ENCODE results near the gene B3GLCT.
A peak's percentile ranks its signal among the peaks of the same experiment; 100 is the strongest.

Gene B3GLCT

DNA sequence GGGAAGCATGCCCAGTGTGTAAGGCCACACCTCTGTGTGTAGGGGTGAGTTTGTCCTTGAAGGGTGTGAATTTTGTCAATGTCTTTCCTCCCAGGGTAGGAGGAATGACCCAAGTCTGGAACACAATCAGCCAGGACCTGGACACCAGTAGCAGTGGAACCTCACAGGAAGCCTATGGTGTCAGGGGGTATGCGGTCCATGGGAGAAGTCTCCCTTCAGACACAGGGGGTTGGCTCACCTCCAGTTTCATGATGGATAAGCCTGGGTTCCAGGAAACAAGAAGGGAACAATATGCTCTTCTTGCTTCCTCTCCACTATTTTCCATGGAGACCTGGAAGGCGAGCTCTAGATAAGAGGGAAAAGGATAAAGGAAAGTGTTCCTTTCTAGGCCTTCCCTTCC lies 23.9 kb downstream of the B3GLCT start:
- DNase-seq (ENCODE audit: low read depth) = no peak

DNA sequence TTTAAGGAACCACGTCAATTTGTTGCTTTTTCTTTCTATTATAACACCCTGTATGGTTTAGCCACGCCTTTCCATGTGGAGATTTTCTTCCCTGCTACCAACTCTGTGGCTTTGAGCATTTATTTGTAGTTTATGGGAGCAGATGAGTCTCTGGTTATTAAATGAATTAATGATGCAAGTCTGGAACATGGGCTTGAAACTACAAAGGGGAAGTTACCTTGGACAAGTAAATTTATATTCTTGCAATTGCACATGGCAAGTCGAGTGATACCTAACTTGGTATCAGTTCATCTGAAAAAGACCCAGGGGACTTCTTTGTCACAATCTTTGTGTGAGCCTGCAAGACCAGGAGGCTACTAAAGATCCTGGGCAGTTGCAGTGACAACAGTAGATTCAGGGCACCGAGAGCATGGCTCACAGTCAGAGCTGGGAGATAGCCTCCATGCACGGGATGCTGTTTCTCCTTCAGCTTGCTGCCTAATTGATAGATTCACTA lies 24.4 kb downstream of the B3GLCT start:
- DNase-seq (ENCODE audit: low read depth) = no peak

DNA sequence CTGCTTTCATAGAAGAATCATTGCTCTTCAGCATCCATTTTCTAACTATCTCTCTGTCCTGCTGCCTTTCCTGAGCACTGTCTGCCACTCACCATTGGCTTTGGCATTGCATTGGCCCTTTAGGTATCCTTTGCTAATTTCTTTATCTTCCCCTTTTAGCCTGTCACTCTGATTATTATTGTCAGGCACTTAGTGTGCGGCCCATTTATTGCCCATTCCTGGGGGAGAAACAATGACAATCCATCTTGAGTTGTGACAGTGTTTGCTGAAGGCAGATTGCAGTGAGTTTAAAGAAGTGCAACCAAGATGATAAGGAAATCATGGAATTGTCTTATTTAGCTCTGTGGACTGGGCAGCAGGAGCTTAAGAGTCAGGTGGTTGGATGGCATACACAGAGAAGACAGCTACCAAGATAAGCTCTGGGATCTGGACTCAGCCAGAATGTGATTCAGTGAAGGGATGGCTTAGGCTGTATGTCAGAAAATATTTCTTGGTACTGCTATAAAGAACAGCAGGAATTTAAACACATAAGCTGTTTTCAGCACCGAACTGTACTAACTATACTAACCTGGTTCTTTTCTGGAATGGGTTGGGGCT lies 25.3 kb downstream of the B3GLCT start:
- no peak for DNase-seq (ENCODE audit: low read depth)

DNA sequence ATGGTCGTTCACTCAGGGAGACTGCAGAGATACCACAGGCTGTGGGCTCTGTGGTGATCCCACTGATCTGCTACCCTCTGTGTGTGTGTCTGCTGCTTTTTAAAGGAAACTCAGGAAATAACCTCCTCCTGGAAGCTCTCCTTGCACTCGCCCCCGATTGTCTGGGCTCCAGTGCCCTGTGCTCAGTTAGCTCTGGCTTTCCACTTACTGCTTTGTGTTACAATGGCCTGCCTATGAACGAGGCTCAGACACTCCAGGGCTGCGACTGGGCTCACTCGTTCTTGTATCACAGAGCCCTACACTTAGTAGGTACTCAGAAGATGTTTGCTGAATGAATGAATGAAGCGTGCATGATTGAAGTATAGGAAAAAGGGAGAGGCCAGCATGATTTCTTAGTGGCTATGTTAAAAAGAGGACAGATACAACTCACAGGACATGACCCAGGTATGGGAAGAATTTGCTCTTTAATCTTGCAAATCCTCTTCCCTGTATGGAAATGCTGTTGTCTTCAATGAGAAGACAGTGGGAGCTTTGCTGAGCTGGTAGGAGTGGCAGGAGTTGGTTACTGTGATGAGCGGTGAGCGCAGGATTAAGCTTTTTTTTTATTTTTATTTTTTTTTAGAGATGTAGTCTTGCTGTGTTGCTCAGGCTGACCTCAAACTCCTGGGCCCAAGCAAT lies 26.4 kb downstream of the B3GLCT start:
- no peak for DNase-seq (ENCODE audit: low read depth)

DNA sequence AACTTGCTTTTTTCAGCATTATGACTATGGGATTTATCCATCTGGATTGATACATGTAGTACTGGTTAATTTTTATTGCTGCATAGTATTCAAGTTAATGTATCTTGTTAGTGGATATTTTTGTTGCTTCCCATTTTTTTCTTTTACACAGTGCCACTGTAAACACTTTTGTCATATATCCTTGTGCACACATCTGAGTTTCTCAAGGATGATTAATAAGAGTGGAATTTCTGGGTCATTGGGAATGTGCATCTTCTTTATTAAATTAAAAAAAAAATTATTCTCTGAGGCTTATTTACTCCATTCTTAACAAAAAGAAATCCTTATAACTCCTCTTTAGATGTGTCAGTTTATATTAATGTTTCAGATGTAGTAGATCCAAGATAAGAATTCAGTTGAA lies 27.3 kb downstream of the B3GLCT start:
- DNase-seq (ENCODE audit: low read depth) = no peak

DNA sequence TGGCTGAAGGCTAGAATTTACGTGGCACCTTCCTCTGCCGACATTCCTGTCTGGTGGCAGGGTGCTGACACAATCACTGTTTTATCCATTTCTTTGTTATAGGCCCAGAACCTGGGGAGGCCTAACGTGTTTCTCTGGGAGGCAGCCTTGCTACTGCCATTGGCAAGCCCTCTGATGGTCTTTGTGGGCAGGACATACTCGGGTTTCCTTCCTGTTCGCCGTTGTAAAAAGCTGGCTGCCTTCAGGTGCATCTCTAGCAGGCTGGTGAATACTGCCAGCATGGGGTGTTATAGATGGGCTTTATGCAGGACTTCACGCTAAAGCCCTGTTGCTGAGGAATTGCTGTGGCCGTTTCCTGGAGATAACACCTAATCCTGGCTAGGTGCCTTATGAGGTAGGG lies 28.1 kb downstream of the B3GLCT start:
- DNase-seq (ENCODE audit: low read depth) = no peak

DNA sequence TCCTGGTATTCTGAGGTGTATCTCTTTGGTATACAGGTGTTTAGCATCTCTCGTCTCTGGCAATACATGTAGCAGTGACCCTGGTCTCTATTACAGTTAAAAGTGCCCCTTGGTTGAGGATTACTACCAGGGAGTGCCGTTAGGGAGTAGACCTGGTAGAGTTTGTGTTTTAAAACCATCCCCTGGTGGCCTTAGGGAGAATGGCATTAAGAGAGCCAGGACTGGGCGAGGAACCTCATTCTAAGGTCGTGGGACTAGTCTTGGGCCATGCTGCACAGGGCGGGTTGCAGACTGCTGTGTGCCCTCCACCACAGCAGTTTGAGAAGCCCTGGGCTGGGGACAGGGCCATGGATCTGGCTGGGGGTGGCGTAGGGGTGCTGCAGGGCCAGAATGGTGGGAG lies 35.0 kb downstream of the B3GLCT start:
- DNase-seq (ENCODE audit: low read depth) = no peak

DNA sequence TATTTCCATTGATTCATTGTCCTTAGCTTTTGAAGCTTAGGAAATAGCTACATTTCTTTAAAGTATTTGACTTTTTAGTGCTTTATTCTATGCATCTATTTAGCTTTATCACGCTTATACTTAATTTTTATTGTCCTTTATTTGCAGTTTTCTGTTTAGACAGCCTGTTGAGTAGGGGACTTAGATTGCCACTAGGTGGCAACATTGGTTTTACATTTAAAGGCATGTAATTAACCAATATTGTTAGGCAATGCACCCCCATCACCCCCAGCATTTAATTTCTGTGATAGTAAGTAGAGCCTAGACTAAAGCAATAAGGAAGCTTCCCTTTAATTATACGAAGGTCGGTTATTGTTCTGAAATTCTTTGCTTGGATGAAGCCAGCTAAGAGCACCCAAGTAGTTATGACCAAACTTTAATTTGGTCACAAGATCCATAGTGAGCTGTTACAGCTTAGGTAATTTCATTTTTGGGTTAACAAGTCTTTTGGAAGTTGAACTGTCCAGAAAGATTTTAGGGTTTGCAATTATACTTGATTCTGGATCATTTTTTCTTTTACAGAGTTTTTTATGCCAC lies 36.5 kb downstream of the B3GLCT start:
- DNase-seq (ENCODE audit: low read depth) = peak; percentile 14

DNA sequence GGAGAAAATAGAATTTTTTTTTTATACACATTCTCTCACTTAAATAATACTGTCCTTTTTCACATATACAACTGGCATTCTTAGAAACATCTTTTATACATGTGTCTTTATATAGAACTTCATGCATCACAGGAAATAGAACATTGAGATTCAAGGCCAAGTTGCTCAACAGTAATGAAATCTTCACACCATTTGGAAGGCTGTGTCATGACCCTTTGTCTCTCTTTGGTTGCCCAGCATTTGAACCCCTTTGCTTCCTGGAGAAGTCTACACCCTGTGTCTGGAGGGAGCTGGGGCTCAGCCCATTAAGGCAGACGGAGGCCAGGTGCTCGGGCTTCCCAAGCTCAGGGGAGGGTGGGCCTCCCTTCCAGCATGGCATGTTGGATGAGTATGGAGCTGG lies 41.1 kb downstream of the B3GLCT start:
- no peak for DNase-seq (ENCODE audit: low read depth)

DNA sequence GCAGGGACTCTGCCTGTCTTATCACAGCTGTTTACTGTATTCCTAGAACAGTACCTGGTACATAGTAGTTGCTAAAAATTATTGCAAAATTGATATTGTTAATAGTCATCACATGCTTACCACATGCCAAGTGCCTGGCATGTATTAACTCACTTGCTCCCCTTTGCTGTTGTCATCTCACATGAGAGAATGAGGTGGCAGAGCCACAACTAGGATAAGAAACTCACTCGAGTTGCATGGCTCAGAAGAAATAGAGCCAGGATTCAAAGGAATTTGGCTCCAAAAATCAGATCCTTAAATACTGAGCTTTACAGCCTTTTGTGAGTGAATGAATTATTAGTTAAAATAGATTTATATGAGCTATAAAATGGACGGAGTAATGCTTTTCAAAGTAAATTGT lies 42.6 kb downstream of the B3GLCT start:
- DNase-seq (ENCODE audit: low read depth) = no peak

DNA sequence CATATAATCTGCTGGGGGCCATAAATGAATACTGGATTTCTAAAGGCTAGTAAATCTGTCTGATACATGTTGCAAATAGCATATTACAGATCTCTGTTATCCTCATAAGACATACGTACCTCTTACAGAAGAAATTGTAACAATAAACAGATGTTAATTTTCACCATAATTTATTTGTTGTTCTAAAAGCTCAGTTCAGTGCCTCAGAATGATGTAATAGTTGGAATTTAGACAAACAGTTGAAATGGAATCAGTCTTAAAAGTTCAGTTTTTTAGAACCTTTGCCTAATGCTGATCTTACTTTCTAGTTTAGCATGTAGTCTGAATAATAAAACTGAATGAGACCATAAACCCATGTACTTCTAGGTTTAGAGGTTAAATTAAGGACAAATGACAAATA lies 43.1 kb downstream of the B3GLCT start:
- no peak for DNase-seq (ENCODE audit: low read depth)

DNA sequence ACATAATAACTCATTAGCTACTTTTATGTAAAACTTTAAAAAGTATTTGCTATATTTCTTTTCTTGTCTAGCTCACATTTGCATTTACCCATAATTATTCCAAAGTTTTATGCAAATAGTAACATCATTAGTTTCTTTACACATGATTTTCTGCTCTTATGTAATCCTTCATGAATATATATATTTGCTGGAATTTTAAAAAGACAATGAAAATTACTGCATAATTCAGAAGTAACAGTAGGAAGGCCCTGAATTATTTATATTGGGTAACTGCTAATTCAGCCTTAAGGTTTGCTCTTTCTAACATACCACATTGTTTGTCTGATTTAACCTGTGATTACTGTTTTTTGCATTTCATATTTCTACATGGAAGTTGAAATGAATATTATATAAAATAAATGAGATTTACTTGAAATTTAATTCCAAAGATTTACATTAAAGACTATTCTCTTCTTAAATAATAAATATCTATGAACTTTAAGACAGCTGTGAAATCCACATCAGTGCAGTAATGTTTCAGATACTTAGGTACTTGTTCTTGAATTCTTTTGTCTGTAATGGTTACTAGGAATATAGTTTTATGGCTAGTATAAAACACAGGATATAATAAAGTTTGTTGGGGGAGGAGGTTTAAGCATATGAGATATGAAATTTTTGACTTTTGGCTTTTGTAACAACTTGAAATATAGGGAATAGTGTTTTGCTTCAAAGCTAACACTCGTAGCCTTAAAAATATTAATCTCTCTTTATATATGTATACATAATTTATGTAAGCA lies 46.0 kb downstream of the B3GLCT start:
- DNase-seq (ENCODE audit: low read depth) = no peak

DNA sequence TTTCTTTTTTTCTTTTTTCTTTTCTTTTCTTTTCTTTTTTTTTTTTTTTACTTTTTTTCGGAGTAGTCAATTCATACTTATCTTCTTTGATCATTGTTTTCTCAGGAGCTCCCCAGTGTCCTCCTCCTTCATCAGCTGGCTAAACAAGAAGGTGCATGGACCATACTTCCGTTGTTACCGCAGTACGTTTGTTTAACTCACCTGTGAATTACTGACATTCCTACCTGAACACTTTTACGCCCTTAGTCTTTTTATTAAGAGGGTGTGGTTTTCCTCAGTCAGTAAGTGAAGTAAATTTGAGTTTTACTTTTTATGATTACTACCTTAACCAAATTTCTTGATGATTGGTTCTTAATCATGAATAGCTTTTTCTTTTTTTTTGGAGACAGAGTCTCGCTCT lies 47.1 kb downstream of the B3GLCT start:
- no peak for DNase-seq (ENCODE audit: low read depth)

DNA sequence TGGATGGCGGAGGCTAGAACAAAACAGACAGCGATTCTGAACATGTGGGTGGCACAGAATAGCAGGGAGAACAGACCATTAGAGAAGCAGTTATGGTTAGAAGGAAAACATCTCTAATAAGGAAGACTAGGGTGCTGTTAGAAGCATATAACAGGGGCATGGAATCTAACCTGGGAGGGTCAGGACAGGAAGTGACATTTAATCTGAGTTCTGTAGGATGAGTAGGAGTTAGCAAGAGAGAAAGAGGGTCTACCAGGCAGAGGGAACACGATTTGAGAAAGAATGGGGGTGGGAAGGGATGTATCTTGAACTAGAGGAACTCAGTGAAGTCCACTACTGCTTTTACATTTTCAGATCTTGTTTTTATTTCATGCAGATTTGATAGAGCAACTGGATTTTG lies 48.6 kb downstream of the B3GLCT start:
- DNase-seq (ENCODE audit: low read depth) = no peak

DNA sequence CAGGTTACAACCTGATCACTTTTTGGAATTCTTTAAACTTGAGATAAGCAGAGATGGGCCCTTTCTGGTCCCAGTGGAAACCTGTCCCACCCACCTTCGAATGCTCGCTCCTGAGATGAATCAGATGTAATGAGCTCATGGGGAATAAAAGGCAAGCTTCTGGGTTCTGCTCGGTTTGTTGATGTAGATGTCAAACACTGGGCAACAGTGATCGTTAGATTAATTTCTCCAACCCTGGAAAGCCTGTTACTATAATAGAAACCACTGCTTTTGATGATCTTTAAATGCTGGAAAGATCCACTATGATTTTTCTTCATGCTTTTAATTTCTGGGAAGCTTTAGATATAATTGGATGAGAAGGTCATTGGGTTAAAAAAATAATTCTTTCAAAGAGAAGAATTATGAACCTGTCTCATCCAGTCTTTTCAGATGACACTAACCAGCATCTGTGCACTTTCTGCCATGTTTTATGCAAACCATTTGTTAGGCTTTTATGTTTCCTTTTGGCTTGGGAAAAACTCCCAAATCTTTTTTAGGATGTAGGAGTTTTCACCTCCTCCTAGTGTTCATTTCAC lies 49.3 kb downstream of the B3GLCT start:
- DNase-seq (ENCODE audit: low read depth) = no peak

DNA sequence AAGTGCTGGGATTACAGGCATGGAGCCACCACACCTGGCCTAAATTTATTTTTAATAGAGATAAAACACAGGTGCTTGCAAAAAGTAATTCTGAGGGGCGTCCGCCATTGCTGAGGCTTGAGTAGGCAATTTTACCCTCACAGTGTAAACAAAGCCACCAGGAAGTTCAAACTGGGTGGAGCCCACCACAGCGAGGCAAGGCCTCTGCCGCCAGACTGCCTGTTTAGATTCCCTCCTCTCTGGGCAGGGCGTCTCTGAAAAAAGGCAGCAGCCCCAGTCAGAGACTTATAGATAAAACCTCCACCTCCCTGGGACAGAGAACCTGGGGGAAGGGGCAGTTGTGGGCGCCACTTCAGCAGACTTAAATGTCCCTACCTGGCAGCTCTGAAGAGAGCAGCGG lies 50.7 kb downstream of the B3GLCT start:
- DNase-seq (ENCODE audit: low read depth) = no peak

DNA sequence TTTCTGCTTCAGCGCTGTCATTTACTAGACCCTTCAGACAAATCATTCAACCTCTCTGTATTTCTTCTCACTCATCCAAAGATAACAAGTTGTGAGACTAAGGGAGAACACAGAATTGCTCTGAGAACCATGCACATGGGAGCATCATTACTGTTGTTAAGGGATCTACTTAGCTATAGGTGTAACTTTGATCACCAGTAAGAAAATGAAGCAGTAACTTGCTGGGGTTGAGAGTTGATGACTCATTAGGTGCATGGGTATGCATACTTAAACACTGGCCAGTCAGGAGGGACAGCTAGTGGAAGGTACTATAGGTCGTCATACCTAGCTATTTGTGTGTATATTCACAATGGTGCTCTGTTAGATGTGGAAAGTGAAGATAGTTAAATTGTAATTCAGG lies 61.5 kb downstream of the B3GLCT start:
- no peak for DNase-seq (ENCODE audit: low read depth)

DNA sequence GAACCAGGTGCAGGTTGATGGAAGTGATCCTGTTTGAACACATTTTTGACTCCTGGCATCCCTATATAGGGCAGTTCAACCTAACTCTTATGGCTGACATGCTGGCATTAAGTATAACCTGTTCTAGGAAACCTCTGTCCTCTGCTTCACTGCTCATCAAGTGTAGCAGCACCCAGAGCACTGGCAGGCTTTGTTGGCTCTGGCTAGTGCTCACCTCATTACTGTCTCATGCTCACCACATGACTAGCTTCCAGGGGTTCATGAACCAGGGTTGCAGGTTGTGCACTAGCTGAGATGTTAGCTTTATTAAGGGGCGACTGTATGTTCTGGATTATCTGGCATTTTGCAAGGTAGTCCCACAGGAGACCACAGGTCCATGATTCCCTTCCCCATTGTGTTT lies 63.6 kb downstream of the B3GLCT start:
- no peak for DNase-seq (ENCODE audit: low read depth)

DNA sequence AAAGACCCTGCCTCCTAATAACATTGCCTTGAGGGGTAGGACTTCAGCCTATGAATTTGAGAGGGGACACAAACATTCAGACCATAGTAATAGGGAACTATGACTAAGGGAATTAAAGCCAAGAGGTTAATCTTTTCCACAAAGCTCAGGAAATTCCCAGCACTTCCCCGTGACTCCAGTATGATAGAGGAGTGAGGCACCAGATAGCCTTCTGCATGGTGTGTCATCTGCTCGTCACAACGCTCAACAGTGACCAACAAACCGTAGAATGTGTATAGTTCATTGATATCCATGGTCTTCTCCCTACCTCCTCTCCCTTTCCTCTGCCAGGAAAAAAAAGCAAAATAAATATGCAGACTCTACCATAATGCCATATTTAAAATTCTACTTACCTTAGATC lies 64.4 kb downstream of the B3GLCT start:
- DNase-seq (ENCODE audit: low read depth) = no peak

DNA sequence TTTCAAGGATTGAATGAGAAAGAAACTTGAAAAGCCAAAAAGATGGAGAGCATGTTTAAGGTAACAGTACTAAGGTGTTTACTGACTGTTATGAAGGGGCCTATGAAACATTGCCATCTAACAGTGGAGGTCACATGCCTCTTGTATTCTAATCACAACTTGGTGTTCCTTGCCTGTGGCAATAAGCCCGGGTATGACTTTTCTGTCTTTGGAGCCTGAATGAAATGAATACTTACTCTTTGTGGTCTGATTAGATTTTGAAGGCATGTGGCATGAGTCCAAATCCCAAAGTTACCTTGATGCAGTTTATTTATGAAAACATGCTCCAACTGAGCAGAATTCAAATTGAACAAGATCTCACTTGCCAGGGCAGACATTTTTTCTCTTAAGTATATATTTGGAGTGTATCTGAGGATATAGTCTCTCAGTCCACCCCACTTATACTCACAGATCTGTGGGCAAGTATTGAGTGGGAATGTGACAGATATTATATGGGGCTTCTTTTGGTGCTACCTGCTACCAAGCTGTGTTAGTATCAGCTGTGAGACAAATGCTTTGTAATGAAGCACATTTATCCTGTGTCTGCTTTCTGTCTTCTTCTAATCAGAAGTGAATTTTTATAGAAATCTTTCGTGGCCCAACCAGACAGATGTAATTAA lies 67.5 kb downstream of the B3GLCT start:
- no peak for DNase-seq (ENCODE audit: low read depth)

DNA sequence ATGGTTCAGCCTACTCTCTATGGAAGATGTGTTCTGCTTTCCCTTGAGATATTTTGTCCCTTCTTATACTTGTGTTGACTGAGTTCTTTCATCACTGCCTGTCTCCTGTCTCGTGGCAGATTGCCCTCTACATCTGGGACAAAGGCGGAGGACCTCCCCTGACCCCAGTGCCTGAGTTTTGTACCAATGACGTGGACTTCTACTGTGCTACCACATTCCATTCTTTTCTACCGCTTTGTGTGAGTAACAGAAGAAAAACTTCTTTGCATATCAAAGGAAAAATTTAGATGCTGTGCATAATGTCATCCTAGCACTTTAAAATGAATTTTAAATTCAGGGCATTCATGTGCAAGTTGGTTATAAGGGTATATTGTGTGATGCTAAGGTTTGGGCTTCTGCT lies 74.6 kb downstream of the B3GLCT start:
- no peak for DNase-seq (ENCODE audit: low read depth)

DNA sequence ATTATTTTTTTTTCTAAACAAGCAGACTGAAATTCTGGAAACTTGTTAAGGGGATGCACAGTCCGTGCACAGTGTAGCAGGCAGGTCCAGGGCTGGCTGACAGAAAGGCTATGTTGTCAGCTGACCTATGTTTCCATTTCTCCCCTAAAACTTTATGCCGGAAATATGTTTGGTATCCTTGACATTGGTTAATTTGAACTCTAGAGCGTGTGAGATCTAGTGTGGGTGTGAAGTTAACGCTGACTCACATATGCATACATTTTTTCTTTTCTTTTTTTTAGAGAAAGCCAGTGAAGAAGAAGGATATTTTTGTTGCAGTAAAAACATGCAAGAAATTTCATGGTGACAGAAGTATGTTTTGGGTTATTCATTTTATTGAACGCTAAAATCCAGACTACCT lies 76.6 kb downstream of the B3GLCT start:
- no peak for DNase-seq (ENCODE audit: low read depth)

All from GM04503 (cell line).